Medulla oblongata (tissue), 1 donor: ENCODE measurements around the gene C17orf50.
"Not testable (repeated sequence)": the region's sequence is repeated elsewhere in the genome, so short reads cannot be mapped to it uniquely, and the experiment has no call there.

Source experiments
- DNase-seq: peaks from one replicate; pipeline ENCODE4 v3.0.0-alpha.2; 2015; ENCODE audit errors: extremely low spot score

Gene C17orf50

DNA sequence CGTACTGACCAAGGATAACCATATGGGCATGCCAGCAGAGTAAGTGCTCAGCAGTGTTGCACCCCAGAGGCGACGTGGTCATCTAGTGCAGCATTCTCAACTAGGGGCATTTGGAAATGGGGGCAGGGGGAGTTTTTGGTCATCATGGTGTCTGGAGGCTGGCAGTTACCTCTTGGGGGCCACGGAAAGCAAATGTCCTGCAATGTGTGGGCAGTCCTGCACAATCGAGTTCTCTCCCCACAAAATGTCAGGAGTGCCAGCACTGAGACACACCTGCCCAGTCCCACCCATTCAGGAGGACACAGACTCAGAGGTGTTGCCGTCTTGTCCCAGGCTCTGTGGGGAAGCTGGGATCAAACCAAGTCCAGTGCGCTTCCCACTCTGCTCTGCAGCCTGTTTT, 26.3 kb upstream of the C17orf50 start:
- no peak for DNase-seq

DNA sequence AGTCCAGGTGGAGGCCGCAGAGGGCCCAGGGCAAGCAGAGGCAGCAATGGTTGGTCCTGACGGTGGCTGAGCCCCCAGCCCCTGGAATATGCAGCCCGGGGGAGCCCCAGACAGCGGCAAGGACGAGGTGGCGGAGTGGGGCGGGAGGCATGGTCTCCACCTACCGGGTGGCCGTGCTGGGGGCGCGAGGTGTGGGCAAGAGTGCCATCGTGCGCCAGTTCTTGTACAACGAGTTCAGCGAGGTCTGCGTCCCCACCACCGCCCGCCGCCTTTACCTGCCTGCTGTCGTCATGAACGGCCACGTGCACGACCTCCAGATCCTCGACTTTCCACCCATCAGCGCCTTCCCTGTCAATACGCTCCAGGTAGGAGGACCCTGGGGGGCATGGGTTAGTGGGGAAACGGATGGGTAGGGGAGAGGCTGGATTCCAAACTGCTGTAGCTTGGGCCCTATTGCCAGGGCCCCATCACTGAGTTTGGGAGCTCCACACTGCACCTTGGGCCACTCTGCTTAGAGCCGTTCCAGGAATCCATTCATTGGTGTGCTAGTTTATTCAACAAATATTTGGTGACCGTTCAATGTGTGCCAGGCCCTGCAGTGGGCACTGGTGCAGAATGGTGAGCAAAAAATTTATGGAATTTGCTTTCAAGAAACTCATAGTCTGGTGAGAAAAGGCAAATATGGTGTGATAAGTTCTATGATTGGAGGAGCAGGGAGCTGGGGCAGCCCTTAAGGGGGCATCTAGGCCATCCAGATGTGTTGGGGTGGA, 25.5 kb upstream of the C17orf50 start:
- DNase-seq, result no peak

DNA sequence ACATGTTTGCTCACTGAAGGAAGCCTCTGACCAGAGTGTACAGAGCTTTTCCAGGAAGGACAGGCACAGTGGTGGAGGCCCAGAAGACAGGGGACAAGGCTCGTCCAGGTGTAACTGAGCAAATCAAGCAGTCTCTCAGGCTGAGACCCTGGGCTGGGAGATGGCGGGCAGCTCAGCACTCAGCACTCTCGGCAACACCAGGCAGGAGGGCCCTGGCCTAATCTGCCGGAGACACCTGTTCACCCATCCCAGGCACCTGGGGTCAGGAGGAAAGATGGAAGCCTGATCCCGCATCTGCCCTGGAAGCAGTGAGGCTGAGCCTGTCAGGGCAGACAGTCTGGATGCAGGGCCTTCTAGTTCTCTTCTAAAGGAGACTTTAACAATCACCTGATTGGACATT, 24.5 kb upstream of the C17orf50 start:
- DNase-seq, result no peak

DNA sequence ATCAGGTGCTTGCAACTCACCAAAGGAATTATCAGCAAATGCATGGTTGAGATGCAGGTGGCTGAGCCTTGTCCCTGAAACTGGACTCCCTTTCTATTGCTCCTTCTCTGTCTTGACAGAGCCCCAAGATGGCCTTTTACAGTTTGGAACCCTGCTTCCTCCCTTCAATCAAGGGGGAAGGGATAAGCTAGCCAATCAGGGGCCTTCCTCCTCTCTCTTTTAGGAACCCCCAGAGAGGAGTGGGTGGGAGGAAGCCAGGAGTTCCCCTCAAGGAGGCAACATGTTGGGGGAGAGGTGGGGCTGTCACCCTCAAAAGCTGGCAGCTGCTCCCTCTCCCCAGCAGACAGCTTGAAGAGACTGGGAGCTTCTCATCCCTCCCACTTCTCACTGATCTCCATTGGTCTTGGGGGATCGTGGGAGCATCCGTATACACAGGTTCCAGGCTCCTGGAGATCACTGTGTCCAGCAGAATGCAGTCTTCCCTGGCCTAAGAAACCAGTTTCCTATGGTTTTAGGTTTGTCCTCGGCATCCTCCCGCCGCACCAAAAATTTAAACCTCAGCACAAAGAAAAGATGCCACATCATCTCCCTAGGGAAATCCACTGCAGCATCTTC, 22.1 kb upstream of the C17orf50 start:
- DNase-seq, result no peak

DNA sequence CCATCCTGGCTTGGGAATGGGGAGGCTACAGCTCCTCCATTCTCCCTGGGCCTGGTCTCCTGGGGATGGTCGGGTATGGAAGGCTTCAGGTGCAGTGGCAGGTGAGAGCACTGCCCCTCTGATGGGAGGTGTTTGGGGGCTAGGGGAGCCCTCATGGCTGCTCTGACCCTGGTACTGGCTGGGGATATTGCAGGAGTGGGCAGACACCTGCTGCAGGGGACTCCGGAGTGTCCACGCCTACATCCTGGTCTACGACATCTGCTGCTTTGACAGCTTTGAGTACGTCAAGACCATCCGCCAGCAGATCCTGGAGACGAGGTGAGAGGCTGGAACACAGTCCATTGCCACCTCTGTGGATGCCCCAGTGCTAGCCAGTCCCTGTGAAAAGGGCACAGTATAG, 20.5 kb upstream of the C17orf50 start:
- no peak for DNase-seq

DNA sequence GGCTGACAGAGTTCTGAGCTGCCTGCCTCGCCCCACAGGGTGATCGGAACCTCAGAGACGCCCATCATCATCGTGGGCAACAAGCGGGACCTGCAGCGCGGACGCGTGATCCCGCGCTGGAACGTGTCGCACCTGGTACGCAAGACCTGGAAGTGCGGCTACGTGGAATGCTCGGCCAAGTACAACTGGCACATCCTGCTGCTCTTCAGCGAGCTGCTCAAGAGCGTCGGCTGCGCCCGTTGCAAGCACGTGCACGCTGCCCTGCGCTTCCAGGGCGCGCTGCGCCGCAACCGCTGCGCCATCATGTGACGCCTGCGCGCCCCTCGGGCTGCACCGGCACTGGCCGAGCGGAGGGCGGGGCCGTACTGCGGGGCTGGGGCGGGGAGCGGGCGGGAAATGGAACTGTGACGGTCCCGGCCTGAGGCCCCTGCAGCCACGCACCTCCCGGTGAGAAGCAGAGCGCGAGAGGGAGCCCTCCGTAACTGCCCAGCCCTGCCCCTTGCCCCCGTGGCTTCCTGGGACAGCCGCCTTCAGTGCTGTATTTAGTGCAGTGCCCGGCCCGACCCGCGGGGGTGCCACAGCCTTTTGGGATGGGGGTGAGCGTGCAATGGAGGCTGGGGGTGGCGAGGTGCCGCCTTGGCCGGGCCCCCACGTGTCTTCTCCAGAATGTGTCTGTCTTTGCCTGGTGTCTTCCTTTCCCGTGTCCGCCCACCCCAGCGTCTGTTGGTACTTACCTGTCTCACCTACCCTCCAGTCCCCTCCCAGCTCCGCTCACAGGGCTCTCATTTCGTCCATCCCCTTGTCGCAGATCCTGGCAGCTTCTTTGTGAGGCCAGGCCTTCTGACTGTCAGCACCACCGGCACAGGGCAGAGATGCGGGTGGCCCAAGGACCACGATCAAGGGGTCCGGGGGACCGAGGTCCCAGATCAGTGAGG, 19.4 kb upstream of the C17orf50 start:
- DNase-seq, result no peak

DNA sequence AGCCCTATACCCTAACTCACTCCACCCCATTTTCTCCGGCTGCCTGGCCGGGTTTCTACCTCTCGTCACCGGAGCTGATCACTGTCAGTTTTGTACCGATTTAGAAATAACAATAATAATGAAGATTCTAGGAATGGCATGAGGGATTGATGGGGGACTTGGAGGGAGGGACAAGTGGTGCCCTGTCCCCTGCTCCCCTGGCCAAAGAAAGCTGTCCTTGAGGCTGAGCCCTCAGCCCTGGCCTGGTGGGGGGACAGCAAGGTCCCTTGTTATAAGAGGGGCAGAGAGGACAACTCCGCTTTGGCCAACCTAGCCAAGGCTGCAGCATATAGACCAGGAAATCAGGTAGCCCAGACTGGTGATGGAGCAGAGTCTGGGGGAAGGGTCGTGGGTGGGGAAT, 18.2 kb upstream of the C17orf50 start:
- DNase-seq, result no peak

DNA sequence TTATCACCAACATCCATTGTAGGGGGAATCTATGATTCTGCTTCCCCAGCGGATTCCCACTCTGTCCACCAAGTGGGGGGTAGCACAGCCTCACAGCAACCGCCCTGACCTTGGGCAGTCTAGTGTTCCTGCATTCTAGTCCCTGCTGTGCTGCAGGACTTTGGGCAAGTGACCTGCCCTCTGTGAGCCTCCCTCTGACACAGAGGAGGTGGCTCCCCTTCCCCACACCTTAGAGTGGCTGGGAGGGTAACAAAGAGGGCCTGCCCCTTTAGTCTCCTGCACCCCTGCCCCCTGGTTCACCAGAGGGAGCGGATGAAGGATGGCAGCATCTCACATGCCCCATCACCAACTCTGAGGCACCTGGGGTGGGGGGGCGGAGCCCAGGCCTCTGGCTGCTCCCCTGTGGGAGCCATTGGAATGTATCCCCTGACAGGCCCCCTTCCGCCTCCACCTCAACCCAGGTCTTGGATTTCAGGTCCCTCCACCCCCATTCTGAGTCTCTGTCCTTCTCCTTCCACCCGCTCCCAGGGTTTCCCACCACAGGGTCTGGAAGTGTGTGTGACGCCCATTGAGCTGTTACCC, 17.7 kb upstream of the C17orf50 start:
- DNase-seq, result no peak

DNA sequence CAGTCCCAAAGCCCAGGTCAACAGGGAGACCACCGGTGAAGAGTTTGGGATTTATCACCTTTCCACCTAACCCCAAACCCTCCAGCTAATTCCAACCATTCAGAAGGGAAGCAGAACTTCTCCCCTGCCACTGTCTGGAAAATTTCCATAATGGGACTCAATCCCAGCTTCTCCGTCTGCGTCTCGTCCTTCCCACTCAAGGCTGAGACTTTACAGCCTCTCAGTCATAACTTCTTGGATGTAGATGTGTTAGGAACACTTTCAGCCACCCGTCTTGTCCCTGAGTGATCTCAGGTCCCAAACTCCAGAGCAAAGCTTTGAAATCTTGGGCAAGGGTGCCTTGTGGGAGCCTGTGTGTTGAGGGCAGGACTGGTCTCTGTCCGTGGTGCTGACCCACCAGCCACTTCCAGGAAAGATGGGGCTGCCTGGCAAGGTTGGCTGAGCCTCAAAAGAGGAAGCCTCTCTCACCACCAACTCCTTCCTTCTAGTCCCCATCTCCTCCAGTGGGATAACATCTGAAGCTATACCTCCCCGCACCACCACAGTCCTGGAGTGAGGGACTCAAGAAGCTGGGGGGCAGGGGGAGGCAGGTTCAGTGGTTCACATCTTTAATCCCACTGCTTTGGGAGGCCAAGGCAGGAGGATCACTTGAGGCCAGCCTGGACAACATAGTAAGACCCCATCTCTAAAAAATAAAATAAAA, 16.9 kb upstream of the C17orf50 start:
- DNase-seq, result no peak

DNA sequence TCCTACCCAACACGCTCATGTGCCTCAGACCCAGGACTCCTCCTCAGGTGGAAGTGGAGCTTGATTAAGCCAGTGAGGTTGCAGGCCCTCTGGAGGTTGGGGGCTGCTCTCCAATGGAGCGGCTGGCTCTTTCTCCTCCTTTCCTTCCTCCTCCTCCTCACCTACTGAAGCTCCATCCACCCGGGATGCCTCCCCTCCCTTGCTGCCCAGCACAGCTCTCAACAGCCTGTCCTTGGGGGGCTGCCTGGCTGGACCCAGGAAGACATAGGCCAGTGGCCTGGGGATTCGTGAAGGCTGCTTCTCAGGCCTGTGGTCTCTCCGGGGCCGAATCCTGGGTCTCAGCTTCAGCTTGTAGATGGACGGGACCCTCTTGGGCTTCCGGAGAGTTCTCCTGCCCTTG, 15.9 kb upstream of the C17orf50 start:
- DNase-seq, result no peak

DNA sequence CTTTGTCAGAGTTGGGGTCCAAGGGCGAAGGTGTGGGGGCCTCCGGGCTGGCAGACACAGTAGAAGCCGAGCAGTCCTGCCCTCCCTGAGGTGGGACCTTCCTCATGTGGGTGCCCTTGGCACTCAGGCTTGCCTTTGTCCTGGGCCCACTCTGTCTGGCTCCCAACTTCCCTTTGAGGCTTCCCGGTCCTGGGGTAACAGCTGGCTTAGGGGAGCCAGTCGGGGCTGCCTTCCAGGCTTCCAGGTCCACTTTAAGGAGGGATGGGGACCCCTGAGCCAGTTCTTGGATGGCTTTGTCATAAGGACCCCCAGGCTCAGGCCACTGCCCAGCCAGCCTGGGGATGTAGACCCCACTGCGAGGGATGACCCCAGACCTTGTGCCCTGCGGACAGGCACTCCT, 15.4 kb upstream of the C17orf50 start:
- DNase-seq, result no peak

DNA sequence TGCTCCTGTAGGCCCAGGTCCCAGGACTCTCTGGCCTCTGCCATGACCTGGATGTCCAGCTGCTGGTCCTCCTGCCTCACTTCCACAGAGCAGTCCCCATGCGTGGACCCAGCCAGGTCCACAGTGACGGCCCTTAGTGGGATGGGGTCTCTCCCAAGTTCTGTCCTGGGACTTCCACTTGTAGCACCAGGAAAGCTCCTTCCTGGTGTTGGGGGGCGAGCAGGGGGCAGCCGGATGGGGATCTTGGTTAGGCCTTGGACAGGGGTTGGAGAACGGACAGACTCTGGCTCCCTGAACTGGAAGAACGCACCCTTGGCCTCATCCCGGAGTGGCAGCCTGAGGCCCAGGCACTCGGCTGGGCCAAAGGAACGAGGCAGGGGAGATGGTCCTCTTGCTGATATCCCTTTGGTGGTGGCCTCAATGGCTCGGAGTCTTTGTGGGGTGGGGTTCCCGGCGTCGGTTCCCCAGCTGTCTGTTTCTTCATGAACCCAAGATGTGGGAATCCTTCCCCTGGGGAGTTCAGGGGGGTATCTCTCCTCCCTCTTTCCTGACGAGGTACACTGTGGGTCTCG, 14.9 kb upstream of the C17orf50 start:
- DNase-seq, result no peak

DNA sequence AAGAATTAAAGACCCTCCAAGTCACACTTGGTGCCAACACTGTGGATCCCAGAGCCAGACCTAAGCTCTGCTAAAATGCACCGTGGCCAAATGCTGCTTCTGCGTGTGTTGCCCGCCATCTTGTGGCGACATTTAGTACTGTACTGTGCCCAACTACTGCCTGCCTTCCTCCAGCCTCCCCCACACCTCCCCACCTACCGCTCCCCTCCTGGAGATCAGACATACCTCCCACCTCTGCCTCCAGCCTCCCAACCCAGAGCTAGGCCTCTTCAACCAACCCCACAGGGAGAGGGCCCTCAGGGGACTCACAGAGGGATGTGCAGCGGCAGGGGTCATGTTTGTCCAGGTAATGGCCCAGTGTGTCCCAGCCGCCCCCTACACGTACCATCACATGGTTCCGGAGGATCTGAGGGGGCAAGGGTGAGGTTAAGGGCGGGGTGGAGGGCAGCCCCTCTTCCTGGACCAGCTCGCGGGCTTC, 13.1 kb upstream of the C17orf50 start:
- DNase-seq, result peak; percentile 85

DNA sequence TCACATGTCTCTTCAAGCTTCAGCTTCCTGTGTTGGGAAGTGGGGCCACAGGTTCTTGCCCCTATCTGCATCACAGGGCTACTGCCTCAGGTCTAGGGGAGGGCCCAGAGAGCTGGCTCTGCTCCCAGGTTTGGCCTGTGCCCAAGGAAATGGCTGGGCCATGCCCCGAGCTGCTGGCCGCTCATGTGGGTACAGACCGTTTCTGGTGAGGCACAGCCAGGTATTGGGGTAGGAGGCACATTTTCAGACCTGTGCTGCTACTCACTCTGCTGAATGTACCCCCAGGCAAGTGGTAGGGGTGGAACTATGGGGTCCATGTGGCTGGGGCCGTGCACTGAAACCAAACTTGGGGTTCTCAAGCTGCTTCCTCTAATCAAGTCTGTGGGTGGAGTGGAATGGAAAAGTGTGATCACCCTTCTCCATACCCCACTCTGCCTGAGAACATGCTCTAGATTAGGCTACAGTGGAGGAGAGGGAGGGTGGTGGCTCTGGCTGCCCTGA, 12.3 kb upstream of the C17orf50 start:
- peak; percentile 16 for DNase-seq

DNA sequence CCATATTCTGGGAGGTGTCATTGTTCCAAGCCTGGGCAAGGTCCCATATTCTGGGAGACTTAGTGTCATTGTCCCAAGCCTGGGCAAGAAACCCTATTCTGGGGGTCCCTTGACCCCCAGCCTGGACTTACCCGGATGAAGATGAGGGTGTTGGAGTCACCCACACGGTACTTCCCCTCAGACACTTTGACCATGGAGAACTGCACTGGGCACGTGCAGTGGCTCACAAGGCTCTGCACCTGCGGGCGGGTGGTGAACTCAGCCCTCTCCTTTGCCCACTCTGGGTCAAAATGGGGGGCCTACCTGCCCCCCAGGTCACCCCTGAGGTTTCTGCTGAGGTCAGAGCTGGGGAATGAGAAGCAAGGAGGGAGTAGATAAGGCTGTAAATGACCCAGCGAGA, 11.7 kb upstream of the C17orf50 start:
- no peak for DNase-seq

DNA sequence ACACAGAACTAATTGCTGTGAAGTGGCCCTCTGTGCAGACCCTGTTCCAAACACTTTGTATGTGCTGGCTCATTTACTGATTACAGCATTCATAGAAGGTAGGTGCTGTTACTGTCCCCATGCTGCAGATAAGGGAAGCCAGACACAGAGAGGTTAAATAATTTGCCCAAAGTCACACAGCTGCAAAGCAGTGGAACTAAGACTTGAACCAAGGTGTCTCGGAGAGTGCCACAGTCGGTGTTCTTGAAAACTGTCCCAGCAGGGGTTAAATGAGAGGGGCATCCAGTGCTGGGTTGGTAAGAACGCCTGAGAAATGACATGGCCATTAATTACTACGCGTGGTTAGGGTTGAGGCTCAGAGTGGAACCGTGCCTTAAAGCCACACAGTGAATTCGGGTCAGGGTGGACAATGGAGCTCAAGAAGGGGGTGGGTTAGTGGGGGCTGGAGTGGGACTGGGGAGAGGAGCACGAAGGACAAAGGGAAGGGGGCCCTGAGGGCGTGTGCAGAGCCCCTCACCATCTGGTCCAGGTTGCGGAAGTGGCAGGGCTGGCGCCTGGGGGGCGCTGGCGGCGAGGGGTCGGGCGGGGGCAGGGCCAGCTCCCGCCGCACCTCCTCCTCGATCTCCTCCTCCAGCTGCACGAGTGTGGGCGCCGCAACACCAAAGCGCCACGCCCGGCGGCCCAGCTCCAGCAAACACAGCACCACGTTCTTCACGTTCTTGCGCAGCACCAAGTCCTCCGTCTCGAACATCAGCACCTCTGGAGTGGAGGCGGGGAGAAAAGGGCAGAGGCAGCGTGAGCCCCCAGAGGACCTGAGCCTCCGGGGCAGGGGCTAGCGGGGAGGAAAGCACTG, 10.9 kb upstream of the C17orf50 start:
- no peak for DNase-seq

DNA sequence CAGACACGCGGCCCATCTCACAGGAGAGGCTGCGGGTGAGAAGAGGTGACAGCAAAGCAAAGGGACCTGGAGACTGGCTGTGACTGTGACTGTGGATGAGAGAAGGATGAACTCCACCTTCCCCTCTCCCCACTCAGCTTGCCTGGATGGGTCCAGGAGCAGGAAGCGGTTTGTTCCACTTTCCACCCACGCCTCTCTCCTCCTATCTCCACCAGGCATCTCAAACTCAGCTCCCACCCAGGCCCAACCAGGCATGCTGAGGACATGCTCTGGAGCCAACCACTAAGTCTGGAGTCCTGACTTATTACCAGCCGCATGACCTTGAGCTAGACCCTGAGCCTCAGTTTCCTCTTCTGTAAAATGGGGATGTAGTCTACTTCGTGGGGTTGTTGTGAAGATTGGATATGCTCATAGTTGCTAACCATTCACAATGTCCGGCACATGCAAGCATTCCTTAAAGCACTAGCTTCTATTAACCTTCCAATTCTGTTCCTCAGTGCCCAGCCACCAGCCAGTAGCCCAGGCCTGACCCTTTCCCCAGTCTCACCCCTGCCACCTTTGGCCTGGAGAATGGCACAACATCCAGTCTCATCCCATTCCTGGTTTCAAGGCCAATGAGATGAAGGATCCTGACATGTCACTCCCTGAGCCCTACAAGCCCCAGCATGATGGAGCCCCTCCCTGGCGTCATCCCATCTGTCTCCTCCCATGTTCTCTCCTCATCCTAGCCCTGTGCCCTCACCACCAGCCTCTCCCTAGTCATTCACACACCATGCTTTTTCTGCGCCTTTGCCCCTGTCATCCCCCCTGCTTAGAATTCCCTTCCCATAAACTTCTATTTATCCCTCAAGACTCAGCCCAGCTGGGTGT, 9.9 kb upstream of the C17orf50 start:
- no peak for DNase-seq

DNA sequence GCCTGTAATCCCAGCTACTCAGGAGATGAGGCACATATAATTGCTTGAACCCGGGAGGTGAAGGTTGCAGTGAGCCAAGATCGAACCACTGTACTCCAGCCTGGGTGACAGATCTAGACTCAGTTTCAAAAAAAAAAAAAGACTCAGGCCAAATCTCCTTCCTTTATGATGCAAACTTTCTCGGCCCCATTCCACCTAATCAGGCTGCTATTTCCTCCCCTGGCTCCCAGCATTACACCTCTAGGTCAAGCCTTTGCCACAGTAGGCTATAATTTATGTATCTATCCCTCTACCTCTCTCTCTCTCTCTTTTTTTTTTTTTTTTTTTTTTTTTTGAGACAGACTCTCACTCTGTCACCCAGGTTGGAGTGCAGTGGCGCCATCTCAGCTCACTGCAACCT, 9.1 kb upstream of the C17orf50 start:
- not testable (repeated sequence) for DNase-seq

DNA sequence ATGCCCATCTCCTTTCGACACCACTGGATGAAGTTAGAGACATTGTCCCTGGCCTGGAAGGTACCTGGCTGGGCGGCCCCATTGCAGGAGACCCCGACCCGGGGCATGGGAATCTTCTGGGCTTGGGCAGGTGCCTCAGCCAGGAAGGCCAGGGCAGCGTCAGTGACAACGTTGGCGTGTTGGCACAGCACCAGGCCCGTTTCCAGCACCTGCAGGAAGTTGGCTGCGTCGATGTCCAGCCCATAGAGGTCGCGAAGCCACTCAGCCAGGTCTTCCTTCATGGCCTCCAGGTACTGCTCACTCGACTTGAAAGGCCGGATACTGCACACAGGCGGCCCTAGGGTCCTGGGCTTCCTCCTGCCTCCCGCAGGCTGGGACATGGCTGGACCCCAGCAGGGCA, 8.2 kb upstream of the C17orf50 start:
- DNase-seq, result no peak
